Measurements from ENCODE around the gene RNF123.
A peak's percentile ranks its signal among the peaks of the same experiment; 100 is the strongest.
"Not testable (repeated sequence)": the region's sequence is repeated elsewhere in the genome, so short reads cannot be mapped to it uniquely, and the experiment has no call there.

RNF123 gene

GRCh38 chr3:49720855-49721595, 31.7 kb downstream of the RNF123 start:
- DNase-seq (ENCODE audit: low read depth) = no peak

GRCh38 chr3:49721596-49721895, 32.2 kb downstream of the RNF123 start:
- no peak for DNase-seq (ENCODE audit: low read depth)

- DNase-seq (ENCODE audit: low read depth) = no peak
Measured at GRCh38 chr3:49721896-49722781, 32.8 kb downstream of the RNF123 start.

- DNase-seq (ENCODE audit: low read depth) = no peak
Measured at GRCh38 chr3:49722896-49723295, 33.5 kb downstream of the RNF123 start.

GRCh38 chr3:49723296-49723627, 33.9 kb downstream of the RNF123 start:
- no peak for DNase-seq (ENCODE audit: low read depth)

GRCh38 chr3:49723628-49724551, 34.5 kb downstream of the RNF123 start, which contains the start of gene GMPPB:
Gene GMPPB (minus strand): TSS chr3:49723951. CDS start chr3:49723726, 225 bp downstream.
- DNase-seq (ENCODE audit: low read depth) = peak; percentile 84

- no peak for DNase-seq (ENCODE audit: low read depth)
Measured at GRCh38 chr3:49724586-49724985, 35.2 kb downstream of the RNF123 start.

GRCh38 chr3:49725906-49726681, 36.7 kb downstream of the RNF123 start:
- DNase-seq (ENCODE audit: low read depth) = no peak

- no peak for DNase-seq (ENCODE audit: low read depth)
Measured at GRCh38 chr3:49727154-49727923, 38.0 kb downstream of the RNF123 start.

- no peak for DNase-seq (ENCODE audit: low read depth)
Measured at GRCh38 chr3:49727924-49728361, 38.6 kb downstream of the RNF123 start.

GRCh38 chr3:49729966-49730609, 40.7 kb downstream of the RNF123 start:
- DNase-seq (ENCODE audit: low read depth) = no peak

GRCh38 chr3:49732597-49732996, 43.2 kb downstream of the RNF123 start:
- no peak for DNase-seq (ENCODE audit: low read depth)

GRCh38 chr3:49733551-49733950, 44.2 kb downstream of the RNF123 start:
- no peak for DNase-seq (ENCODE audit: low read depth)

GRCh38 chr3:49734752-49735151, 45.4 kb downstream of the RNF123 start:
- DNase-seq (ENCODE audit: low read depth) = no peak

- DNase-seq (ENCODE audit: low read depth) = no peak
Measured at GRCh38 chr3:49738067-49738713, 48.8 kb downstream of the RNF123 start.

- DNase-seq (ENCODE audit: low read depth) = no peak
Measured at GRCh38 chr3:49740427-49740826, 51.1 kb downstream of the RNF123 start.

- DNase-seq (ENCODE audit: low read depth) = no peak
Measured at GRCh38 chr3:49745986-49746385, 56.6 kb downstream of the RNF123 start.

- DNase-seq (ENCODE audit: low read depth) = no peak
Measured at GRCh38 chr3:49747792-49748480, 58.6 kb downstream of the RNF123 start.

- DNase-seq (ENCODE audit: low read depth) = not testable (repeated sequence)
Measured at GRCh38 chr3:49748874-49749273, 59.5 kb downstream of the RNF123 start.

Data from HS-27A (cell line).